Tibial nerve (tissue), 4 donors: ENCODE measurements around the gene DGLUCY.

Experiments used
- EP300 ChIP-seq, 2 donors: sonication (generic); formaldehyde crosslinking; IDR thresholded peaks; one replicate each; pipeline ENCODE4 v1.6.1; 2017; ENCODE audit warnings: antibody characterized with exemption in 2 of 2, mild to moderate bottlenecking in 1 of 2
- POLR2A ChIP-seq, 2 donors: fragments of 450-650 bp; IDR thresholded peaks; one replicate each; pipeline ENCODE4 v1.6.1; 2017; ENCODE audit warnings: antibody characterized with exemption in 2 of 2, mild to moderate bottlenecking in 2 of 2, moderate library complexity in 2 of 2
- TF ChIP-seq, protein P1 (sequence below), 5 experiments: fragments of 200-600 bp in 3 of 5; fragments of 450-650 bp in 2 of 5; sonication (generic) in 3 of 5; IDR thresholded peaks; one replicate each; pipeline ENCODE4 v1.5.1; 2016 to 2019; ENCODE audit warnings: antibody characterized with exemption in 5 of 5, mild to moderate bottlenecking in 3 of 5, moderate library complexity in 2 of 5

DNA sequence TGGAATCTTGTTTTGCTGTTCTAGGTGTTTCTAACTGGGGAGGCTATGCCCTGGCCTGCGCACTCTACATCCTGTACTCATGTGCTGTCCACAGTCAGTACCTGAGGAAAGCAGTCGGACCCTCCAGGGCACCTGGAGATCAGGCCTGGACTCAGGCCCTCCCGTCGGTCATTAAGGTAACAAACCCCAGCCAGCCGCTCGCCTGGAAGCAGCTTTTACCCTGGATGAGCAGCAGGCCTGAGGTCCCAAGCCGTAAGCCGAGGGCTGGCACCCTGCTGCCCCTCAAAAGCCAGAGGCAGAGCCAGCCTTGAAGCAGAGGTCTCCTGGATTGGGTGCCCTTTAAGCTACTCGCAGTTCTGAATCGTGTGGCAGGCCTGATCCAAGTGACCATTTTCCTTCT is 101.5 kb downstream of the DGLUCY start:
- TF ChIP-seq, protein P1, sequence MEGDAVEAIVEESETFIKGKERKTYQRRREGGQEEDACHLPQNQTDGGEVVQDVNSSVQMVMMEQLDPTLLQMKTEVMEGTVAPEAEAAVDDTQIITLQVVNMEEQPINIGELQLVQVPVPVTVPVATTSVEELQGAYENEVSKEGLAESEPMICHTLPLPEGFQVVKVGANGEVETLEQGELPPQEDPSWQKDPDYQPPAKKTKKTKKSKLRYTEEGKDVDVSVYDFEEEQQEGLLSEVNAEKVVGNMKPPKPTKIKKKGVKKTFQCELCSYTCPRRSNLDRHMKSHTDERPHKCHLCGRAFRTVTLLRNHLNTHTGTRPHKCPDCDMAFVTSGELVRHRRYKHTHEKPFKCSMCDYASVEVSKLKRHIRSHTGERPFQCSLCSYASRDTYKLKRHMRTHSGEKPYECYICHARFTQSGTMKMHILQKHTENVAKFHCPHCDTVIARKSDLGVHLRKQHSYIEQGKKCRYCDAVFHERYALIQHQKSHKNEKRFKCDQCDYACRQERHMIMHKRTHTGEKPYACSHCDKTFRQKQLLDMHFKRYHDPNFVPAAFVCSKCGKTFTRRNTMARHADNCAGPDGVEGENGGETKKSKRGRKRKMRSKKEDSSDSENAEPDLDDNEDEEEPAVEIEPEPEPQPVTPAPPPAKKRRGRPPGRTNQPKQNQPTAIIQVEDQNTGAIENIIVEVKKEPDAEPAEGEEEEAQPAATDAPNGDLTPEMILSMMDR (IDR thresholded peaks at IDR 0.05), result no peak
- TF ChIP-seq POLR2A (IDR thresholded peaks at IDR 0.05), result no peak
- no peak for TF ChIP-seq EP300 (IDR thresholded peaks at IDR 0.05)
